HG03280 (cell line): ENCODE measurements around the gene CRTC3.
A peak's percentile ranks its signal among the peaks of the same experiment; 100 is the strongest.

Source experiments
- ATAC-seq: cut with Tn5 transposase; IDR thresholded peaks from one replicate; pipeline ENCODE4 v1.9.1; 2021; ENCODE audit warnings: mild to moderate bottlenecking, moderate library complexity; ENCODE audit not compliant: unreplicated experiment

CRTC3 gene

DNA sequence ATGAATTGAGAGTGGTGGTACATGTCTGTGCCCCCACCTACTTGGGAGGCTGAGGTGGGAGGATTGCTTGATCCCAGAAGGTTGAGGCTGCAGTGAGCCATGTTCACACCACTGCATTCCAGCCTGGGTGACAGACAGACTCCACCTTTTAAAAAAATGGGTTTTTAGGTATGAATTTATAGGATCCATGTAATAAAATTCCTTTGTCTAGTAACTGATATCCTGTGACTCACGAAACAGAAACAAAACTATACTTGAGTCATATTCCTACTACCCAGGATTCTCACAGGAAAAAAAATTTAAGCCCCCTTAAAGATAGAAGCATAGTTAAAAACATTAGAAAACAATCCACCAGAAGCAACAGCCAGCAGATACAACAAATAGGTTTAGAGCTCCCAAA is 10.0 kb upstream of the CRTC3 start:
- no peak for ATAC-seq

DNA sequence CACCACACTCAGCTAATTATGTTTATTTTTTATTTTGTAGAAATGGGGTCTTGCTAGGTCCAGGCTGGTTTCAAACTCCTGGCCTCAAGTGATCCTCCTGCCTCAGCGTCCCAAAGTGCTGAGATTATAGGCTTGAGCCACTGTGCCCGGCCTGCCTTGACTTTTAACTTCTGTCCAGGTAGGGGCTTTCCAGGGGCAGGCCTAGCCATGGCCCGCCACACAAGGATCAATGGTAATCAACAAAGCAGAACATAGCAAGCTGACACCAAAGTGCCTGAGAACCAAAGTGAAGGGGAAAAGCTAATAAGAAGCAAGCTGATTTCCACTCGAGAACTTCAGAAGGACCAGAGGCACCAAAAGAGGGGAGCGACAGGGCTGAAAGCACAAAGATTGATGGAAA is 9.4 kb upstream of the CRTC3 start:
- ATAC-seq = no peak

DNA sequence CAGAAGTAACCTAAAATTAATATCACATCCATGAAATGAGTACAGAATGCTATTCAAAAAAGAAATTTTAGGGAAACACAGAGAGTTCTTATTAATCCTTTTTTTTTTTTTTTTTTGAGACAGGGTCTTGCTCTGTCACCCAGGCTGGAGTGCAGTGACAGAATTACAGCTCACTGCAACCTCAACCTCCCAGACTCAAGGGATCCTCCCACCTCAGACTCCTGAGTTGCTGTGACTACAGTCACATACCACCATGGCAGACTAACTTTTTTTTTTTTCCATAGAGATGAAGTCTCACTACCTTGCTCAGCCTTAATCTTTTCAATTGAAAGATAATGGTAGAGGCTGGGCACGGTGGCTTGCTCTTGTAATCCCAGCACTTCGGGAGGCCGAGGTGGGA is 6.3 kb upstream of the CRTC3 start:
- ATAC-seq = no peak

DNA sequence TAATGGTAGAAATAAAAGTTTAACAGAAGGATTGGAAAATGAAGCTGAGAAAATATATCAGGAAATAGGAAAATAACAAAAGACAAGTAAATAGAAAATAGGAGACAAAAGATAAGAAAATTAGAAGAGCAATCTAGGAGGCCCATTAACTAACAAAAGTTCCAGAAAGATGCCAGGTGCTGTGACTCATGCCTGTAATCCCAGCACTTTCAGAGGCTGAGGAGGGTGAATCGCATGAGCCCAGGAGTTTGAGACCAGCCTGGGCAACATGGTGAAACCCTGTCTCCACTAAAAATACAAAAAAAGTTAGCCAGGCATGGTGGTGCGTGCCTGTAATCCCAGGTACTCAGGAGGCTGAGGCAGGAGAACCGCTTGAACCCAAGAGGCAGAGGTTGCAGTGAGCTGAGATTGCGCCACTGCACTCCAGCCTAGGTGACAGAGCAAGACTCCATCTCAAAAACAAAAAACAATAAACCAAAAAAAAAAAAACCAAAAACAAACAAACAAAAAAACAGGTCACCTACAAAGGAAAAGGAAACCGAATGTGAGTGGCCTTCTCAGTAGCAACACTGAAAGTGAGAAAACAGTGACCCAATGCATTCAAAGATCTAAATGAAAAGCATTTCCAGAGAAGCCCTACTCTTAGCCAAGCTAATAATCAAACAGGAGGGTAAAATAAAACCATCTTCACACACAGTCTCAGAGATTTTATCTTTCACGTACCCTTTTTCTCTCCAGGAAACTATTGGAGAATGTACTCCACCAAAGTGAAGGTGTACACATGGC is 5.5 kb upstream of the CRTC3 start:
- peak; percentile 78 for ATAC-seq

DNA sequence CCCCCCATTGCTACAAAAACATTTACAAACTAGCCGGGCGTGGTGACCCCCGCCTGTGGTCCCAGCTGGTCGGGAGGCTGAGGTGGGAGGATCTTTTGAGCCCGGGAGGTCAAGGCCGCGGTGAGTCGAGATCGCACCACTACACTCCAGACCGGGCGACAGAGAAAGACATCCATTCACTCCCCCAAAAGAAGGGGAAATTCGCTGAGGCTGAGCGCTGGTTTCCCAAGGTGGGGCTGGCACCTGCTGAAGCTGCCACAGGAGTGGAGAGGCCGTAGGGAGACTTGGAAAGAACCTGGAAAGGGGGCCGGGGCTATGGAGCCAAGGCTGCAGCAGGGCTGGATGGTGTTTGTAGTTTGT is 732 bp upstream of the CRTC3 start:
- ATAC-seq = no peak

DNA sequence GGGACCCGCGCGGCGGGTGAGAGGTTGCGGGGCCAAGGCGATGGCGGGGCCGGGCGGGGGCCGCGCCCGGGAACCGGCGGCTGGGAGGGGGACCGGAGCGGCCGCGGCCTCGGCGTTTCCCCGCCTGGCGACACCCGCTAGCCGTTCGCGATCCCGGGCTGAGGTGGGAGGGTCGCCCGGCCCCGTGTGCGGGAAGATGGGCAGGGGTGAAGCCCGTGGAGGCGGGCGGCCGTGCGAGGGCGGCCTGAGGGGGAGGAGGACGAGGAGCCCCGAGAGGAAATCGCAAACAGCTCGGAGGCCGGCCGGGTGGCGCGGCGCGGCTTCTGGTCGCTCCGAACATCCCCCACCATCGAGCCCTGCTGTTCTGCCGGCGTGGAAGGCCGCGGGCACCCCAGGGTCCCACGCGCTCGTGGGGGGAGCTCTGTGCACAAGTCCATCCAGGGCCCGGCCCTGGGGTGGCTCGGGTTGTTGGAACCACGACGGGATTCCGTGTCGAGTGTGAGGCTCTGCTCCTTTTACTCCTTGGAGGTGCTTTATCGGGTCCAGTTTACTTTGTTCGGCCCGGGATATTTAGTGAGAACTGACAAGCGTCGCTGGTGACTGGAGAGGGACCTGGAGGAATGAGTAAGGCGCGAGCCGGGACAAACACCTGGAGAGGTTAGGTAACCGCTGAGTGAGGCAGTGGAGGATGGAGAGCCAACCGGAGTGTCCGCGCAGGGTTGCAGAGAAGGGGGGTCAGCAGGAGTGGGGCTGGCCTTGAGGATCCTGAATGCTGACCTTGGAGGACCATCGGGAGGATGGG is 728 bp downstream of the CRTC3 start:
- peak; percentile 46 for ATAC-seq

DNA sequence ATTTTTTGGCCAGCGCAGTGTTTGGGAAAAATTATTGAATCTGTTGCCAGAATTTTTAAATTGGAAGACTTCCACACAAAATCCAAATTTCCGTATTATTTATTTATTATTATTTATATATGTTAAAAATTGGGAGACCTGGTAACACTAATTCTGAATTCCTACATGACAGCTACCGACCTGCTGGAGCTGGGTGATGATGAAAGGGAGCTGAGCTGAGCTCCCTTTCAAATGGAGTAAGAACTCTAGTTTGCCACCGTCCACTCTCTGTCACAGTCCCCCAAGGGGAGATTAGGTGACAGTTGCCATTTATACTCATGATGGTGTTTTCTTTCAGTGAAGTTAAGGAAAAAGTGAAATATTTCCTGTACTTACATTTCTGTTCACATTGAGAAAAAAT is 1.4 kb downstream of the CRTC3 start:
- ATAC-seq = no peak

DNA sequence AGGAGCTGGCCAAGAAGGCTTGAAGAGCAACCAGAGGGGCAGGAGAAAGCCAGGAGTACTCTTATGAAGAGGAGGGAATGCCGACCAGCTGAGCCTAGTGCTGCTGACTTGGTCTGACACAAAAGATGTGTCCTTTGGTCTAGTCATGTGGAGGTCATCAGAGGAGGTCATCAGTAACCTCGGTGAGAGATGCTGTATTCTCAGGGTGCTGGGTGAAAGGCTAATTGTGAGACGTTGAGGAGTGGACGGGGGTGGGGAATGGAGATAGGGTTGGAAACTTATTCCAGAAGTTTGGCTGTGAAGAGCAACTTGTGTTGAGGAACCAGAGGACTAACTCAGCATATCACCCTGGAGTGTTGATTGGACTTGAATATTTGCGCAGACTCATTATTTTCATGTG is 5.5 kb downstream of the CRTC3 start:
- ATAC-seq = no peak

DNA sequence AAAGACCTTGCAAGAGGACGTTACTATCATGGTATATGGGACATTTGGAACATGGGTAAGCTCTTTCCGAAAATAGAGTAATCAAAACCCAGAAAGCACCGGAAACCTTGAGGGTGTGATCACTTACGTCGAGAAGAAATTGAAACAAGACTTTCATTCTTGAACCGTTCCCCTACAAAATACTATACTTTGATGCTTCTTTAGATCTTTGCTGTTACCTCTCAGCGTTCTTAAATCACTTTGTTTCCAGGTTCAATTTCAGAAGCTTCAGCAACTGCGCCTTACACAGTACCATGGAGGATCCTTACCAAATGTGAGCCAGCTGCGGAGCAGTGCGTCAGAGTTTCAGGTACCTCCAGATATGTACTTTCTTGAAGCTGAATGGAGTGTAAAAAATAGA is 10.1 kb downstream of the CRTC3 start:
- no peak for ATAC-seq

DNA sequence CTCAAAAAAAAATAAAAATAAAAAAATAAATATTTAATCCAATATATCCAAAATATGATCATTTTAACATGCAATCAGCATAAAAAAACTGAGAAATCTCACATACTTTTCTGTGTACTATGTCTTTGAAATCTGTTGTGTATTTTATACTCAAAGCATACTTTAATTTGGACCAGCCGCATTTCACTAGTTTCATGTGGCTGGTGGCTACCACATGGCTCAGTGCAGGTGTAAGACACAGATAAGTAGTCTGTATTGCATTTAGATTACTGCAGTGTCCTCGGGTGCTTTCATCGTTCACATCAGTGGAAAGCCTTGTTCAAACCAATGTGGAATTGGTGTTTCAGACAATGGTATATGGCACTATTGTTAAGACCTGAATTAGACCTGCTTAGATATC is 11.0 kb downstream of the CRTC3 start:
- no peak for ATAC-seq

DNA sequence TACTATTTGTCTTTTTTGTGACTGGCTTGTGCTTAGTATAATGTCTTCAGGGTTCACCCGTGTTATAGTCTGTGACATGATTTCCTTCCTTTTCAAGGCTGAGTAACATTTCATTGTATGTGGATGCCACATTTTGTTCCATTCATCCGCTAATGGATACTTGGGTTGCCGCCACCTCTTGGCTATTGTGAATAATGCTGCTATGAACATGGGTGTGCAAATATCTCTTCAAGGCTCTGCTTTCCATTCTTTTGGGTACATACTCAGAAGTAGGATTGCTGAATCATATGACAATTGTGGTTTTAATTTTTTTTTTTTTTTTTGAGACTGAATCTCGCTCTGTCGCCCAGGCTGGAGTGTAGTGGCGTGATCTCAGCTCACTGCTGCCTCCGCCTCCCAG is 15.4 kb downstream of the CRTC3 start:
- ATAC-seq = no peak

DNA sequence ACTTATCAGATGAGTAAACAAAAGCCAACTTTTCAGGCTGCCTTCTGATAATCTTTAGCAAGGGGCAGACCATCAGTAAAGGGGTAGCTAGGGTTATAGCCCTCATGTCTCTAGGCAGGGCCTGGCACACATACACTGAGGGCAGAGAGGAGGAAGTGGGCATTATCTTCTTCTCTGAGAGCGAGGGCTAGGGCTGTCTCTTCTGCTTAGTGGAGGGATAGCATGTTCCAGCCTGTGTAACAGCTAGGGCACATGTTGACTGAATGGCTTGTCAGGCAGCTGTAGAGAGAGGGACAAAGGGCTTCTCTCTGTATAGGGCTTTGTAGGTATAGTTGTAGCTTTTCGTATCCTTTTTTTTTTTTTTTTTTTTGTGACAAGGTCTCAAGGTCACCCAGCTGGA is 17.8 kb downstream of the CRTC3 start:
- no peak for ATAC-seq

DNA sequence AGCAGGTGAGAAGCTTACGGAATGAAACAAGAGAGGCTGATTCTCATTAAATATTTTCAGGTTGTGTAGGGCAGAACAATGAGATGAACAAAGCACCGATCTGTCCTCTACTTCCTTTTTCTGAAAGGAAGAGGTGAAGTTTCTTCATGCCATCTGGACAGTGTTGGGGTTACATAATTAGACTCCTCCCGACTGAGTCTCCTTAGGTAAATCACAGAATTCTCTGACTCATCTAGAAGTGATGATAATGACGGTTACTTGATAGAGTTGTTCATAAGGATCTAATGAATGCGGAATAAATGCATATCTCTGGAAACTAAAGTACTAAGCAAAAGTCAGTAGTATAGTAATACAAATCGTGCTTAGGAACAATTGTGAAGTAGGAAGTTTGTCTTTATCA is 21.2 kb downstream of the CRTC3 start:
- ATAC-seq = no peak

DNA sequence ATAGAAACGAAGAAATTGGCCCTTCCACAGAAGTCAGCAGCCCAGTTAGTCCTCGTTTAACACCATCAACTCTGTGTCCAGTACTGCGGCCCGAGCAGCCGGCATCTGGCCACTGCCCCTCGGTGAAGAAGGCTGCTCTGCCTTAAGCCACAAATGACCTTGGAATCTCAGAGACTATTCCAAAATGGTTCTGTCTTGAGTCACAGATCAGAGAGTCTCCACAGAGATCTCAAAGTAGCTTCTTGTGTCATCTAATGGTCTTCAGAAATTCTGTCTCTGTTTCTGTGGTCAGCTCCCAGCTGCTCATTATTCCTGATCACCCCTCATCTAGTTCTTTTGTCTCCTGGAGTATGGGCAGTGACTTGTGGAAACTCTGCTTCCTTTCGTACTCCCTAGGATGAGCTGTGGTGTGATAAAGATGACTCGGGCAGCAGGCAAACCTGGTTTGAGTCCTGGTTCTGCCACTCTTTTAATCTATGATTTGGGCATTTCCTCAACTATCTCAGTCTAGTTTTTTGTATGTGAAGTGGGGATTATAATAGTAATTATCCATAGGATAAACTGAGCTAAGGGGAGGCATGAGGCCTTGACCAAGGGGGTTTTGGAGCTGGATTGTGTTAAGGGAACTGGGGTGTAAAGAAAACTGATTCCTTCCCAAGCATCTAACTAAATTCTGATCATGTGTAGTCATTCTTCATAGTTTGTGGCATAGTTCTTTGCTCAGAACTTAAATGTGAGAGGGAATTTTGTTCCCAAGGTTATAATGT is 22.6 kb downstream of the CRTC3 start:
- ATAC-seq = no peak

DNA sequence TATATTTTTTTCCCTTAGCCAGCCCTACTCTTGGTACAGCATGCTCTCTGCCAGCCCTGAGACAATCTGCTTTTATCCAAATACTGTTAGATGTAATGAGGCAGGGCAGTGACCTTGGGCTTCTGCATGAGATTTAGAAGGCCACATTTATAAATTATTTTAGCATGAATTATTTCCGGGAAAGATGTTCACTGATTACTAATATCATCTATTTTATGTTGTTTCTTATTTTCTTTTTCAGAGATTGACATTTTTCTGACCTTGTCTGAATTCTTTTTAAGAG is 23.1 kb downstream of the CRTC3 start:
- ATAC-seq = no peak

DNA sequence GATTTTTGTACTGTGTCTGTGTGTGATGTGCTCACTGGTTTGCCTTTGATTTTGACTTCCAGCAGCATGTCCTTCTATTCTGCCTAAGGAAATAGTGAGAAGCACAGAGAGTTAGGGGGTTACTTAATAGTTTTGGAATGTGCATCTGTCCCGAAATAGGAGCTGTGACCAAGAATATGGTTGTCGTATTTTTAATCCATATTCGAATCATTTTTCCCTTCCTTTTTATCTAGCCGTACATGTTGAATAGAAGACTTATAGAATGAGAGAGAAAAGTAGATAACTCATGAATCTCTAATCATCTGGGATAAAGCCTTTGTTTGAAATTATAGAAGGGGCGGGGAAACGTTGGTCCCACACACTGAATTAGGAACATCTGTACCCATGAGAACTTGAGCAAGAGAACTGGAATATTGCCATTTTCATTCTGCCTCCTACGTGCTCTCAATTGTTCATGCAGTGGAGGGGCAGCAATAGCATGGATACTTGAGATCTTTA is 23.6 kb downstream of the CRTC3 start:
- ATAC-seq = no peak

DNA sequence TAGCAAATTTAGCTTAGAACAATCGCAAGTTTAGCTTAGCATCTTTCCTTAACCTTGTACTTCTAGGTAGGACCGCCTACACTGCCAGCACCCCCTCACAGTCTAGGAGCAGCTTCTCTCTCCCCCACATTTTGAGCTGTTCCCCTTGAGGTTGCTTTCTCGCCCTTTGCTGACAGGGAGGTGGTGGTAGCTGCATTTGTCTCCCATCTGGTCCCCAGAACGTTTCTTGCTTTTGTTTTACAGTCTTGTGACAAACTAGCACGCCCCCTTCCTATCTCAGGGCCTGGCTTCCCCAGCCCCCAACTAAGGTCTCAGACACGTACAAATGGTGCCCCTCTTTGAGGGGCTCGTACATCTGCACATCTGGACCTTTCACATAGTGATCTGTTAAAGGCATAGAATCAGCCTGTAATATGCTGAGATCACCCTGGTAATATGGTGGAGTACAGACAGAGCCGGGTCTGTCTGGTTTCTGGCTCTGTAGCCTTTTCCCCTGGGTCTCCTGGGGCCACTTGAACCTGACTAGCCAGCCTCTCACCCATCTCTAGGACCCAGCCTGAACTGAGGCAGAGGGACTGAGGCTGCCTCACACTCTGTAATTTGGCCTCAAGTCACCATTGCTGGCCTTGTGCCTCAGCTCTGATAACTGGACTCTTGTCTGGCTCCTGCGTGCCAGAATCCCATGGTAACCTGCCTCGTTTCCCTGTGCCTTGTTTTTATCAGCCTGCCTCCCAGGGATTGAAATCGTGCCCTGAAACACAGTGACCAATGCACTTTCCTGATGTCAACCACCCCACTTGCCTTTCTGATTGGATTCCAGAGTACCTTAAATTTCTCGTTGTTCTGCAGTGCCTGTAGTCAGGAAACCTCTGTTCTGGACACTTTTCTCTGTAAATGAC is 27.7 kb downstream of the CRTC3 start:
- no peak for ATAC-seq

DNA sequence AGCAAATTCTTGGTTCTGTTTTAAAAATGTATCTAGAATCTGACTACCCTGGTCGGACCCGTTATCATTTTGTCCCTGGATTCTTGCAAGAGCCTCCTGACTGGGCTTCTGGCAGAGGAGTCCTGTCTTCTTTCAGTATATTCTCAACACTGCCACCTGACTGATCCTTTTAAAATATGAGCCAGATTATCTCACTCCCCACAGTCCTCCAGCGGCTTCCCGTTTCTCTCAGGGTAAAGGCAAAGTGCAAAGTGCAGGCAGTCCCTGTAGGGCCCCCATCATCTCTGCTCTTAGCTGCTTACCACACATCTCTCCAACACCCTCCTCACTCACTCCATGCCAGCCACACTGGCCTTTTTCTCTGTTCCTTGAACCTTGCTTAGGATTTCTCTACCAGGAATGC is 28.4 kb downstream of the CRTC3 start:
- no peak for ATAC-seq

DNA sequence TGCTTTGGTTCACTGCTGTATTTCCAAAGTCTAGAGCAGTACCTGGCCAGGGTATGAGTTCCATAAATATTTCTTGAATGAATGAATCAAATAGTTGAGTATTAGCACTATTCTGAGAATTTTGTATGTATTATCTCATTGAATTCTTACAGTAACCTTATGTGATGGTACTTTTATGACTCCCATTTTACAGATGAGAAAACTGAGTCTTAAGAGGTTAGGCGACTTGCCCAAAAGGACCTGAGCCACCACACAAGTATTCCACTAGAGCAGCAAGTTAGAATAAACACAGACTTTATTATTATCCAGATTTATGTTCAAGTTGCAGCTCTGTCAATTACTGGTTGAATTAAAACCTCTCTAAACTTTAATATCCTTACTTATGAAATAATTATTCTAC is 29.4 kb downstream of the CRTC3 start:
- ATAC-seq = no peak

DNA sequence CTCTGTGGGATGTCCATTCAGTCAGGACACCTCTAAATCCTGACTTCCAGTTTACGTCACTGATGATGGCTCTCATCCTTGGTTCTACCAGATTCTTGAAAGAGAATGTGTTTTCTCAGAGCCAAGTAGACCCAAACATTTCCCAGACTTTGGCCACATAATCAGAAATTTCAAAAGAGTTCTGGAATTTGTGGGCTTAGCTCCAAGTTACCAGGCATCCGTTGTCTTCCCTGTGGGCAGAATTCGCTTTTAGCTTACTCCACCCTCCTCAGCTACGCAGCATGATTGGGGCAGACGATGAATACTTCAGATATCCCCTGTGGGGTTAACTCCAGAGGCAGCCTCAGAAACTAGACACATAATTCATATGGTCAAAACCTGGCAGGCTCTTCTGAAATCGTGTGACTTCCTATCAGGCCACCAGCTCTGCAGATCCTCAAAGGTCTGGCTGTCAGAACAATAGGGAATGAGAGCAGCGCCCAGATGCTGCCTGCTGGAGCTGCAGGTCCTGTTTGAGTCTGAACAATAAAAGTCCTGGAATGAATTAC is 30.6 kb downstream of the CRTC3 start:
- no peak for ATAC-seq
